NB4 (cell line): ENCODE measurements around the gene LCLAT1.

Source experiments
- MYC ChIP-seq: IDR thresholded peaks from 2 replicates; pipeline ENCODE4 v1.6.1; 2011; ENCODE audit warnings: low read depth, low read length
- TF ChIP-seq, protein P1 (sequence below): IDR thresholded peaks from one replicate; pipeline ENCODE4 v1.5.1; 2012; ENCODE audit warnings: low read depth, low read length

- TF ChIP-seq, protein P1, sequence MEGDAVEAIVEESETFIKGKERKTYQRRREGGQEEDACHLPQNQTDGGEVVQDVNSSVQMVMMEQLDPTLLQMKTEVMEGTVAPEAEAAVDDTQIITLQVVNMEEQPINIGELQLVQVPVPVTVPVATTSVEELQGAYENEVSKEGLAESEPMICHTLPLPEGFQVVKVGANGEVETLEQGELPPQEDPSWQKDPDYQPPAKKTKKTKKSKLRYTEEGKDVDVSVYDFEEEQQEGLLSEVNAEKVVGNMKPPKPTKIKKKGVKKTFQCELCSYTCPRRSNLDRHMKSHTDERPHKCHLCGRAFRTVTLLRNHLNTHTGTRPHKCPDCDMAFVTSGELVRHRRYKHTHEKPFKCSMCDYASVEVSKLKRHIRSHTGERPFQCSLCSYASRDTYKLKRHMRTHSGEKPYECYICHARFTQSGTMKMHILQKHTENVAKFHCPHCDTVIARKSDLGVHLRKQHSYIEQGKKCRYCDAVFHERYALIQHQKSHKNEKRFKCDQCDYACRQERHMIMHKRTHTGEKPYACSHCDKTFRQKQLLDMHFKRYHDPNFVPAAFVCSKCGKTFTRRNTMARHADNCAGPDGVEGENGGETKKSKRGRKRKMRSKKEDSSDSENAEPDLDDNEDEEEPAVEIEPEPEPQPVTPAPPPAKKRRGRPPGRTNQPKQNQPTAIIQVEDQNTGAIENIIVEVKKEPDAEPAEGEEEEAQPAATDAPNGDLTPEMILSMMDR: no peak
- TF ChIP-seq MYC: no peak
Measured at GRCh38 chr2:30647752-30648457, 200.9 kb downstream of the LCLAT1 start.
